Measurements from ENCODE around the gene DNAJC8.

DNAJC8 gene

DNA sequence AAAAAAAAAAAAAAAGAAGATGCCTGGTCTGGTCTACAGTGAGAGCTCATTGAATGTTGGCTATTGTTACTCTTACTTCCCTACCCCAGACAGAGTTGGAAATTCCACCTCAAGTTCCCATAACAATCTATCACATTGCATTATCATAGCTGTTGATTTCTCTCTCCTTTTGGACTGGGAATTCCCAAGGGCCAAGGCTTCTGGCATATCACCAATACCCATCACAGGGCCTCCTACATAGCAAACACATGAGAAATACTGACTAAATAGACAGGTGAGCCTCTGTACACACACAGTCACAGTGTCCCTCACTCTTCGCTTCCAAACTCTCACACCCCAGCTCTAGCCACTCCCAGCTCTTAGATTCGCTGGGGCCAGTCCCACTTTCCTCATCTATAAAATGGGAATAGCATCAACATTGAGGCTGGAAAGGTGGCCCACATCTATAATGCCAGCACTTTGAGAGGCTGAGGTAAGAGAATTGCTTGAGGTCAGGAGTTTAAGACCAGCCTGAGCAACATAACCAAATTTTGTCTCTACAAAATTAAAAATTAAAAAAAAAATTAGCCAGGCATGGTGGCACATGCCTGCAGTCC is 62.7 kb downstream of the DNAJC8 start:
- no peak for DNase-seq

- DNase-seq: peak; percentile 52
These were observed 69.2 kb downstream of the DNAJC8 start for GRCh38 chr1:28163496-28164161.

GRCh38 chr1:28162151-28162550 is 70.7 kb downstream of the DNAJC8 start:
- DNase-seq: no peak

DNA sequence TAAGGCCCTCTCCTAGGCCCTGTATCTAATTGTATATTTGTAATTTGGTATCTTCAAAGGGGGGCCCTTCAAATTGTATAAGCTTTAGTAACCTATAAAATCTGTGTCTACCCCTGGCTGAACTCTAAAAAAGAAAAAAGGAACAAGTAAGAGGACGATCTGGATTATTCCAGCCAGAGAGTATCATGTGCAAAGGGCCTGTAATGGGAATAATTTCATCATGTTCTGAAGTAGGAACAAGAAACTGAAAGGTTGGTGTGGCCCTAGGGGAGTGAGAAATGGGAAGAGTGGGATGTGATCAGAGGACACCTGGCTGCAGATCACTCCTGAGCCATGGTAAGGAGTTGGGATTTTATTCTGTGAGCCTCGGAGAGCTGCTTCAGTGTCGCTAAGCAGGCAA is 71.1 kb downstream of the DNAJC8 start:
- DNase-seq: no peak

DNA sequence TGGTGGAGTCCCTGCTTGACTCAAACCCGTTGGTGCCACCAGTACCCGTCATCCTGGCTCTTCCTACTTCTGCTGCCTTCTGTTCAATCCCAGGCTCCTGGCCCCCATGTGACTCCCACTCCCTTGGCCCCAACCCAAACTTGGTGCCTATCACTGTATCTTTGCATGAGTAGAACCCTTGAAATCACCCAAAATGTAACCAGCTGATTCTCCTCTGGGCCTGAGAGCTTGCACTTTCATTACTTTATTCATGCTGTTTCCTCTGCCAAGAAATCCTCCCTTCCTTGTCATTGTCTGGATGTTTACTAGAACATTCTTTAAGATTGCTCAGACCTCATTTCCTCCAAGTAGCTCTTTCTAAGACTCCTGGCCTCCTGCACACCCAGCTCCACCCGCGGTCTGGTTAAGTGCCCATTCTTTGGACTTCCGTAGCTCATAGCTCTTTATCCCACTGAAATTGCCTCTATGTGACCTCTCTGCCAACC is 72.0 kb downstream of the DNAJC8 start:
- DNase-seq: peak; percentile 48

- no peak for DNase-seq
These were observed 73.1 kb downstream of the DNAJC8 start for GRCh38 chr1:28159680-28160079.

DNA sequence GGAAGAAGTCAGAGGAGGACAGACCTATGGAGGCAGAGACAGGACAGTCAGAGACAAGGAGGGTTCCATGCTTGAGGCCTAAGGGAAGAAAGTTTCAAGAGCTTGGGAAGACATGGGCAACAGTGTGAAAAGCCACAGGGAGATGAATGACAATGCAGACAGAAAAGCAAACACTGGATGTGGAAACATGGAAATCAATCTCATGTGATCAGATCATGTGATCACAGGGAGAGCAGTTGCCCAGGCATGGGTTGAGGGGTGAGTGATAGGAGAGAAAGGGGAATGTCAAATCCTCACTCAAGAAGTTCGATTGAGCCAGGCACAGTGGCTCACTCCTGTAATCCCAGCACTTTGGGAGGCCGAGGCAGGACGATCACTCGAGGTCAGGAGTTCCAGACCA is 73.6 kb downstream of the DNAJC8 start:
- no peak for DNase-seq

- DNase-seq: no peak
These were observed 74.9 kb downstream of the DNAJC8 start for GRCh38 chr1:28157894-28158293.

GRCh38 chr1:28156821-28157220 is 76.0 kb downstream of the DNAJC8 start:
- no peak for DNase-seq

DNA sequence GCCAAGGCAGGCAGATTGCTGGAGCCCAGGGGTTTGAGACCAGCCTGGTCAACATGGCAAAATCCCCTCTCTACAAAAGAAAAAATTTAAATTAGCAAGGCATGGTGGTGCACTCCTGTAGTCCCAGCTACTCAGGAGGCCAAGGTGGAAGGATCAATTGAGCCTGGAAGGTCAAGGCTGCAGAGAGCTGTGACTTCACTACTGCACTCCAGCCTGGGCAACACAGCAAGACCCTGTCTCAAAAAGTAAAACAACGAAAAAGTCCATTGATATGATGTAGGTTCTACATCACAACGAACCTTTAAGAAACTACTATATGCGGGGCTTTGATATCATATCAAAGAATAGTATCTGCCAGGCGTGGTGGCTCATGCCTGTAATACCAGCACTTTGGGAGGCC is 77.2 kb downstream of the DNAJC8 start:
- no peak for DNase-seq

DNA sequence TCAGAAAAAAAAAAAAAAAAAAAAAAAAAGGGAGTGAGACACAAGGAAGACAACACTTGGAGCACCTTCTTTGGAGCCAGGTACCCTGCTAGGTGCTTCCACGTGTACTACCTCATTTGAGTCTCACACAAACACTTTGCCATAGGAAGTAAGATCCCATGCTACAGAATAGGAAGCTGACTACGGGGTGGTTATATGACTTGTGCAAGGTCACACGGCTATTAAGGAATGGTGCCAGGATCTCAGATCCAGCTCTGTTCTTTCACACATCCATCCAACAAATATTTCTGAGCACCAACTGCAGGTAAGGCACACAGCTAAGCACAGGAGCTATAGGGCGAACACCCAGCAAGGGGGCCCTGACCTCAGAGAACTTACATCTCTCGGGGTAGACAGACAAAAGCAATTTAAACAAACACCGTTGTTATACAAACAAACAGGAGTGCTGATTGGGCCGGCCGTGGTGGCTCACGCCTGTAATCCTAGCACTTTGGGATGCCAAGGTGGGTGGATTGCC is 78.7 kb downstream of the DNAJC8 start:
- DNase-seq: no peak
